Activated CD4-positive, alpha-beta T cell treated with anti-CD3 and anti-CD28 coated beads for 1 hour (primary cell): ENCODE measurements around the gene NCAM2.

Source experiments
- DNase-seq: peaks from one replicate; pipeline ENCODE4 v3.0.0-alpha.2; 2020

NCAM2 gene

GRCh38 chr21:20997636-20998455 is at the start of gene NCAM2:
Gene NCAM2 (plus strand): TSS chr21:20998409.
- DNase-seq, result peak; percentile 38

- DNase-seq, result no peak
Observed at GRCh38 chr21:20949884-20950283, 48.3 kb upstream of the NCAM2 start.

GRCh38 chr21:20965816-20966215 is 32.4 kb upstream of the NCAM2 start:
- DNase-seq, result no peak

GRCh38 chr21:20968391-20968790 is 29.8 kb upstream of the NCAM2 start:
- DNase-seq, result no peak

GRCh38 chr21:20970691-20971090 is 27.5 kb upstream of the NCAM2 start:
- DNase-seq, result no peak

- no peak for DNase-seq
Observed at GRCh38 chr21:20971296-20971921, 26.8 kb upstream of the NCAM2 start.

GRCh38 chr21:20994790-20995189 is 3.4 kb upstream of the NCAM2 start:
- DNase-seq, result no peak

- no peak for DNase-seq
Observed at GRCh38 chr21:20996421-20997310, 1.5 kb upstream of the NCAM2 start.

GRCh38 chr21:20997311-20997635 is 936 bp upstream of the NCAM2 start:
- DNase-seq, result no peak

- no peak for DNase-seq
Observed at GRCh38 chr21:20998456-20998789, 214 bp downstream of the NCAM2 start.

- no peak for DNase-seq
Observed at GRCh38 chr21:20998886-20999285, 677 bp downstream of the NCAM2 start.

GRCh38 chr21:20999659-21000058 is 1.4 kb downstream of the NCAM2 start:
- DNase-seq, result no peak

- no peak for DNase-seq
Observed at GRCh38 chr21:21000591-21001175, 2.5 kb downstream of the NCAM2 start.

GRCh38 chr21:21001591-21002100 is 3.4 kb downstream of the NCAM2 start:
- DNase-seq, result no peak

- no peak for DNase-seq
Observed at GRCh38 chr21:21002153-21002552, 3.9 kb downstream of the NCAM2 start.

GRCh38 chr21:21003701-21004100 is 5.5 kb downstream of the NCAM2 start:
- DNase-seq, result no peak

GRCh38 chr21:21007606-21008005 is 9.4 kb downstream of the NCAM2 start:
- DNase-seq, result no peak

- no peak for DNase-seq
Observed at GRCh38 chr21:21010228-21010627, 12.0 kb downstream of the NCAM2 start.

- DNase-seq, result no peak
Observed at GRCh38 chr21:21010698-21011097, 12.5 kb downstream of the NCAM2 start.

- no peak for DNase-seq
Observed at GRCh38 chr21:21018821-21019220, 20.6 kb downstream of the NCAM2 start.

GRCh38 chr21:21019681-21020080 is 21.5 kb downstream of the NCAM2 start:
- no peak for DNase-seq

GRCh38 chr21:21025742-21026141 is 27.5 kb downstream of the NCAM2 start:
- DNase-seq, result no peak

GRCh38 chr21:21028275-21028820 is 30.1 kb downstream of the NCAM2 start:
- no peak for DNase-seq
